HEK293 (cell line): ENCODE measurements around the gene PRR15.

ENCODE experiments used
- ATF2 ChIP-seq: fragments of 450-650 bp; formaldehyde crosslinking; IDR thresholded peaks from 2 replicates; pipeline ENCODE4 v1.5.1; 2016; ENCODE audit warnings: missing biosample characterization, missing genetic modification characterization, low read depth
- KLF9 ChIP-seq: fragments of 450-650 bp; formaldehyde crosslinking; IDR thresholded peaks from 2 replicates; pipeline ENCODE4 v1.5.1; 2016; ENCODE audit warnings: missing biosample characterization, missing genetic modification characterization, low read depth
- MYNN ChIP-seq: fragments of 450-650 bp; formaldehyde crosslinking; IDR thresholded peaks from 2 replicates; pipeline ENCODE4 v1.5.1; 2016; ENCODE audit warnings: missing biosample characterization, missing genetic modification characterization, borderline replicate concordance
- PBX3 ChIP-seq: sonication (generic); formaldehyde crosslinking; IDR thresholded peaks from 2 replicates; pipeline ENCODE4 v1.8.1; 2022; ENCODE audit warnings: mild to moderate bottlenecking, moderate library complexity, missing genetic modification reagents
- REST ChIP-seq: fragments of 450-650 bp; formaldehyde crosslinking; IDR thresholded peaks from 2 replicates; pipeline ENCODE4 v1.5.1; 2016; ENCODE audit warnings: missing biosample characterization, missing genetic modification characterization
- ZBTB48 ChIP-seq: fragments of 450-650 bp; formaldehyde crosslinking; IDR thresholded peaks from 2 replicates; pipeline ENCODE4 v1.5.1; 2016; ENCODE audit warnings: missing biosample characterization, missing genetic modification characterization
- ZNF121 ChIP-seq: fragments of 450-650 bp; formaldehyde crosslinking; IDR thresholded peaks from 2 replicates; pipeline ENCODE4 v1.5.1; 2016; ENCODE audit warnings: missing biosample characterization, missing genetic modification characterization
- ZNF146 ChIP-seq: fragments of 450-650 bp; formaldehyde crosslinking; IDR thresholded peaks from 2 replicates; pipeline ENCODE4 v1.5.1; 2016; ENCODE audit warnings: missing biosample characterization, missing genetic modification characterization
- ZNF423 ChIP-seq: fragments of 450-650 bp; formaldehyde crosslinking; IDR thresholded peaks from 2 replicates; pipeline ENCODE4 v1.5.1; 2016; ENCODE audit warnings: missing biosample characterization, missing genetic modification characterization
- ZNF521 ChIP-seq: fragments of 450-650 bp; formaldehyde crosslinking; IDR thresholded peaks from 2 replicates; pipeline ENCODE4 v1.5.1; 2017; ENCODE audit warnings: missing biosample characterization, mild to moderate bottlenecking, missing genetic modification characterization
- ZNF571 ChIP-seq: fragments of 450-650 bp; formaldehyde crosslinking; IDR thresholded peaks from 2 replicates; pipeline ENCODE4 v1.5.0; 2017; ENCODE audit warnings: missing biosample characterization, missing genetic modification characterization
- ZNF600 ChIP-seq: fragments of 450-650 bp; formaldehyde crosslinking; IDR thresholded peaks from 2 replicates; pipeline ENCODE4 v1.5.1; 2016; ENCODE audit warnings: missing biosample characterization, missing genetic modification characterization
- ZNF658 ChIP-seq: fragments of 450-650 bp; formaldehyde crosslinking; IDR thresholded peaks from 2 replicates; pipeline ENCODE4; 2016; ENCODE audit warnings: missing biosample characterization, missing genetic modification characterization
- TF ChIP-seq, protein P1 (sequence below): fragments of 450-650 bp; formaldehyde crosslinking; IDR thresholded peaks from 2 replicates; pipeline ENCODE4 v1.5.1; 2016; ENCODE audit warnings: missing biosample characterization, missing genetic modification characterization

DNA sequence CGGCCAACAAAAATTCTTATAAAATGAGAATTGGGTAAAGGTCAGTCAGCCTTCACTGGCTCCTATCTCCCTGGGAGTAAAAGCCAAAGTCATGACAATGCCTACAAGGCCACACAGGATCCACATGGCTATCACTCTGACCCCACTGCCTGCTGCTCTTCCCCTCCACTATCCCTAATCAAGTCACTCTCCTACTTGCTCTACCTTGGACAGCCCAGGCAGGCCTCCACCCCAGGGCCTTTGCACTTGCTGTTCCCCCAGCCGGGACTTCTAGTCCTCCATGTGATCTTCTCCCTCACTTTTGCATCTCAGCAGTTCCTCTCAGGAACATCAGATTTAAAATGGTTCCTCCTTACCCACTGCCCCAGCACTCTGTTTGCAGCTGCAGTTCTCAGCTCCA, 50.6 kb downstream of the PRR15 start:
- TF ChIP-seq MYNN (tag by site-specific recombination) (no peak), ZNF521 (tag by site-specific recombination) (no peak), ZNF146 (tag by site-specific recombination) (no peak), KLF9 (tag by site-specific recombination) (no peak), ATF2 (tag by site-specific recombination) (no peak), PBX3 (CRISPR knock-in tag) (no peak), REST (no peak), ZNF658 (tag by site-specific recombination) (no peak), ZNF121 (no peak), ZNF600 (tag by site-specific recombination) (no peak), ZNF423 (tag by site-specific recombination) (no peak), ZBTB48 (no peak), ZNF571 (tag by site-specific recombination) (no peak)
- TF ChIP-seq, protein P1, sequence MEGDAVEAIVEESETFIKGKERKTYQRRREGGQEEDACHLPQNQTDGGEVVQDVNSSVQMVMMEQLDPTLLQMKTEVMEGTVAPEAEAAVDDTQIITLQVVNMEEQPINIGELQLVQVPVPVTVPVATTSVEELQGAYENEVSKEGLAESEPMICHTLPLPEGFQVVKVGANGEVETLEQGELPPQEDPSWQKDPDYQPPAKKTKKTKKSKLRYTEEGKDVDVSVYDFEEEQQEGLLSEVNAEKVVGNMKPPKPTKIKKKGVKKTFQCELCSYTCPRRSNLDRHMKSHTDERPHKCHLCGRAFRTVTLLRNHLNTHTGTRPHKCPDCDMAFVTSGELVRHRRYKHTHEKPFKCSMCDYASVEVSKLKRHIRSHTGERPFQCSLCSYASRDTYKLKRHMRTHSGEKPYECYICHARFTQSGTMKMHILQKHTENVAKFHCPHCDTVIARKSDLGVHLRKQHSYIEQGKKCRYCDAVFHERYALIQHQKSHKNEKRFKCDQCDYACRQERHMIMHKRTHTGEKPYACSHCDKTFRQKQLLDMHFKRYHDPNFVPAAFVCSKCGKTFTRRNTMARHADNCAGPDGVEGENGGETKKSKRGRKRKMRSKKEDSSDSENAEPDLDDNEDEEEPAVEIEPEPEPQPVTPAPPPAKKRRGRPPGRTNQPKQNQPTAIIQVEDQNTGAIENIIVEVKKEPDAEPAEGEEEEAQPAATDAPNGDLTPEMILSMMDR (tag by site-specific recombination): no peak
